Subcutaneous adipose tissue (tissue), 4 donors: ENCODE data around the gene SHISA7. TPM values are rescaled to one million over a fixed set of nuclear protein-coding genes. Genes with fewer than 3 reads are reported as not detected.
"Not testable (repeated sequence)": the region's sequence is repeated elsewhere in the genome, so short reads cannot be mapped to it uniquely, and the experiment has no call there.

Experiments used
- CTCF ChIP-seq: fragments of 450-650 bp; IDR thresholded peaks from one replicate; pipeline ENCODE4 v1.5.1; 2016; ENCODE audit warnings: low read depth, mild to moderate bottlenecking, control low read depth, antibody characterized with exemption, moderate library complexity
- total RNA-seq, 4 donors: library from RNA; depleted of rRNA; stranded (reverse); fragments of >200 nt; gene quantifications; one replicate each; pipeline ENCODE4 v1.1.0, GENCODE V29; 2016

The SHISA7 gene
- total RNA-seq, 4 donors from 2014 or later: 0.16 TPM; not detected in 3

- no peak for TF ChIP-seq CTCF
Observed at GRCh38 chr19:55410168-55410567, 32.9 kb downstream of the SHISA7 start.

- no peak for TF ChIP-seq CTCF
Observed at GRCh38 chr19:55408533-55408872, 34.6 kb downstream of the SHISA7 start.

DNA sequence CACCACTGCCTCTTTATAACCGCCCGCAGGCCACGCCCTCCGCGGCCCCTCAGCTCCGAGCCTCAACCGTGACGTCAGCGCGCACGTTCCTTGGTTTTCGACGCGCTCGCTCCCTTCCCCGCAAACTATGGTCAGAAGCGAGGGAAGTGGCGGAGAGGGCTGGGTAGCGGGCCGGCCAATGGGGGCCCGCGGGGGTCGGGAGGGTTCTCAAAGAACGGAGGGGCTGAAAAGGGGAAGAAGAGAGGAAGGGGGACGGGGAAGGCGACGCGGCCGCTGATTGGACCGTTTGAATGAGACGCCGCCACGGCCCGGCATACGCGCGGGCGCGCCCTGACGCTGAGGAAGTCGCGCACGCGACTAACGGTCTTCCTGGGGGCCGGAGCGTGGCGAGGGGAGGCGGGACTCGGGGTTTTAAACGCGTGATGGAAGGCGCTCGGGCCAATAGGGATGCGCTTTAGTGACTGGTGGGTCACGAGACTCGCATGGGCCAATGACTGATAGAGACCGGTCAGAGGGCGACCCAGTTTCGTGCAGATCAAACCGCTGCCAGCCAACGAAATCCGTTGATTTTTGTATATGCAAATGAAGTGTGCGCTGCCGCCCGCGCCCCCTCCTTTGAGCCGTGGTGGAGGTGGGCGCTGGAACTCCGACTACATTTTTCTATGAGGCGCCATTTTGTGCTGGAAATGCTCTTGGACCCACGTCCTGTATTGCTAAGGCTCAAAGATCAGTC lies 35.1 kb downstream of the SHISA7 start:
- no peak for TF ChIP-seq CTCF

DNA sequence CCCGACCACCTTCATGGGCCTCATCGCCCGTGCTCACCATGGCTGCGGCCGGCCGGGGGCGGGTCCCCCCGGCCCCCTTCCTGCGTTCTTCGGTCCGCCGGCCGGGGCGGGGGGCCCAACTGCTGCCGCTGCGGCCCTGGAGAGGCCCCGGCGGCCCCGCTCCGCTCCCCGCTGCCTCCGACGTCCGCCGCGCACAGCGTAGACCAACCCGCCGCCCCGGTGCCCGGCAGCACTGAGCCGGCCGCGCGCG lies 35.6 kb downstream of the SHISA7 start, which contains the start of gene UBE2S:
TSS of gene UBE2S (minus strand) at position 239 of the 250 bp plus-strand sequence. CDS start at position 40, 199 bp downstream.
- TF ChIP-seq CTCF: not testable (repeated sequence)

DNA sequence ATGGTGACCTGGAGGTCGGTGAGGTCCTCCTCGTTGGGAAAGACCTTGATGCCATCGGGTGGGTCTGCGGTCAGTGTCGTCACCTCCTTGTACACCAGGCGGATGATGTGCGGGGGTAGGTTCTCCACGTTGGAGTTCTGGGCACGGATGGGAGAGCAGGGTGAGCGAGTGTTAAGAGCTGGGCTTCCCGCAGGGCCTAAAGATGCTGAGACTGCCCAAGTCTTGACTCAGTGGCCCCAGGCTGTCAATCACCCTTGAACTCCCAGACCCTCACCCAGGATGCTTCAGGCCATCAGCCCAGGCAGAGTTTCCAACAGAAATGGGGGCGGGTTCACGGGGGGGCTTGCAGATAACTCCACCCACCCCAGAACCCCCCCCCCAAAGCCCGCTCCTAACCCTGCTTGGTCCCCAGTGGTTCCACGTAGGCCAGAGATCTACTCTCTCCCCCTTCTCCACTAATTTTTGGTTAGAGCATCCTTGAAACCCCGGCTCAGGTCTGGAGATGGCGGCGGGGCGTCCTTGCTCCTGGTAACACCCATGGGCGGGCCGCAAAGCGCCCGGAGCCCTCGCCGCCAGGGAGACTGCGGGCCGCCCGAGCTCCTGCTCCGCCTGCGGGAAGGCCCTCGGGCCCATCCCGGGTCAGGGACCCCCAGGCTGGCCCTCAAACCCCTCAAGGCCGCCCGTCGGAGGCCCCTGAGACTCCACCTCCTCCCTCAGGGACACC lies 36.1 kb downstream of the SHISA7 start:
- no peak for TF ChIP-seq CTCF

- TF ChIP-seq CTCF: no peak
Observed at GRCh38 chr19:55406091-55406825, 36.8 kb downstream of the SHISA7 start.

DNA sequence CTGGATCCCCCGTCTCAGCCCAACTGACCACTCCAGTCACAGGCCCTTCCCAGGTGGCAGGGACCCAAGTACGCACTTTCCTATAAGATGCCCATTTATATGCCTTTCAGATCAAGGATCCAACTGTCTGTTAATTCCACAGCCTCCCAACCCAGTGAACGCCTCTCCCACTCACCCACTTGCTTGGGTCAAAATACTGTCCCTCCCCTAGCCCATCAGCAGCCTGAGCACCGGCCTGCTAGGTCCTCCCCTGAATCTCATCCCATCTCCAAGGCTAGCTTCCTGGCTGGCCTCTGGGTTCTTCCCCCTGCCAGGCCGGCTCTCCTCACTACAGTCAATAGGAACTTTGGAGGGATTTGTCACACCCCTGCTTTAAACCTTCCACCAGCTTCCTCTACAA lies 37.5 kb downstream of the SHISA7 start:
- no peak for TF ChIP-seq CTCF
